K562 (cell line): ENCODE data around the gene ANKRD2. TPM values are rescaled to one million over a fixed set of nuclear protein-coding genes. Genes with fewer than 3 reads are reported as not detected.

Source experiments
- ATAC-seq: fragments of 200-7000 bp; cut with Tn5 transposase; 3 replicates; pipeline ENCODE4 v1.9.1; 2020; ENCODE audit warnings: moderate library complexity
- BruUV-seq: library from RNA; stranded (reverse); fragments of 400-500 nt; replicated peaks from 2 replicates; lab custom pipeline; 2021; lab: Mats Ljungman, UMichigan
- CTCF ChIA-PET: fragments of 300-600 bp; formaldehyde crosslinking; extraction: SDS; loops from one replicate; lab custom pipeline; 2021; ENCODE audit warnings: low intra/inter-chr PET ratio; lab: Yijun Ruan, JAX
- POLR2A ChIA-PET: fragments of 300-600, 350-650 bp; sonication (Branson Sonifier 250); formaldehyde crosslinking; extraction: SDS; loops from one replicate; lab custom pipeline; 2021; ENCODE audit warnings: antibody characterized with exemption, inconsistent platforms; lab: Yijun Ruan, JAX
- DNase-seq, 4 experiments: peaks; one replicate each; pipeline versions ENCODE4 v3.0.0 to v3.0.0-alpha.2; 2011 to 2018; ENCODE audit warnings: low spot score in 3 of 4, mixed read lengths in 3 of 4; ENCODE audit errors: extremely low read depth in 1 of 4
- FAIRE-seq: peaks from 2 replicates; lab custom pipeline; 2011; peaks lifted over from hg19 to GRCh38; lab: Jason Lieb, UNC
- H2AFZ ChIP-seq: 2 replicates; pipeline ENCODE4 v1.6.0; 2011; ENCODE audit warnings: low read depth, low read length, control low read depth, inconsistent platforms
- H3K27ac ChIP-seq: fragments of 200-600 bp; 3 replicates; pipeline ENCODE4 v1.8.0; 2011; ENCODE audit warnings: low read depth, mild to moderate bottlenecking, control low read depth, inconsistent platforms, low read length, moderate library complexity, mixed read lengths; ENCODE audit errors: extremely low read depth
- H3K27me3 ChIP-seq, 2 experiments: fragments of 300-600 bp in 1 of 2; 2 replicates in 1 of 2; 3 replicates in 1 of 2; pipeline versions ENCODE4 v1.6.0 to v1.8.0; 2011; ENCODE audit warnings: inconsistent platforms in 2 of 2, low read length in 2 of 2, mild to moderate bottlenecking in 1 of 2, mixed read lengths in 1 of 2, moderate library complexity in 1 of 2; ENCODE audit not compliant: control insufficient read depth in 2 of 2, insufficient read depth in 2 of 2
- H3K36me3 ChIP-seq: fragments of 300-600 bp; 3 replicates; pipeline ENCODE4 v1.8.0; 2011; ENCODE audit warnings: mild to moderate bottlenecking, low read length, inconsistent platforms; ENCODE audit not compliant: control insufficient read depth, insufficient read depth
- H3K4me1 ChIP-seq, 2 experiments: fragments of 200-600 bp in 1 of 2; replicated peaks in 1 of 2; 2 replicates in 1 of 2; 3 replicates in 1 of 2; pipeline versions ENCODE4 v1.5.1 to v1.8.0; 2011; ENCODE audit warnings: inconsistent platforms in 2 of 2, low read length in 2 of 2, mild to moderate bottlenecking in 1 of 2, mixed read lengths in 1 of 2, moderate library complexity in 1 of 2; ENCODE audit not compliant: control insufficient read depth in 2 of 2, insufficient read depth in 2 of 2
- H3K4me2 ChIP-seq: 2 replicates; pipeline ENCODE4 v1.6.1; 2011; ENCODE audit warnings: low read length, control low read depth, inconsistent platforms, mixed read lengths; ENCODE audit not compliant: insufficient read depth
- H3K4me3 ChIP-seq: fragments of 200-600 bp; sonication (generic), shearing (Covaris generic); 2 replicates; pipeline ENCODE4 v1.5.1; 2016; ENCODE audit warnings: control low read depth, inconsistent platforms
- H3K79me2 ChIP-seq: fragments of 200-600 bp; 3 replicates; pipeline ENCODE4 v1.8.0; 2011; ENCODE audit warnings: low read length, inconsistent platforms; ENCODE audit not compliant: control insufficient read depth, insufficient read depth
- H3K9ac ChIP-seq, 2 experiments: 2 replicates each; pipeline versions ENCODE4 v1.6.0 to v1.6.1; 2011; ENCODE audit warnings: low read depth in 2 of 2, low read length in 2 of 2, control low read depth in 1 of 2, inconsistent platforms in 1 of 2, mild to moderate bottlenecking in 1 of 2, mixed read lengths in 1 of 2; ENCODE audit not compliant: insufficient read depth in 1 of 2
- H3K9me1 ChIP-seq: one replicate; pipeline ENCODE4 v1.6.0; 2011; ENCODE audit warnings: inconsistent platforms, mild to moderate bottlenecking, low read length, moderate library complexity; ENCODE audit not compliant: control insufficient read depth, insufficient read depth
- H3K9me3 ChIP-seq: replicated peaks from 2 replicates; pipeline ENCODE4 v1.5.1; 2011; ENCODE audit warnings: low read depth, low read length, inconsistent platforms; ENCODE audit not compliant: control insufficient read depth, insufficient read depth
- H4K20me1 ChIP-seq: replicated peaks from 2 replicates; pipeline ENCODE4 v1.6.1; 2011; ENCODE audit warnings: low read length, inconsistent platforms, mixed read lengths; ENCODE audit not compliant: control insufficient read depth, insufficient read depth
- CREB1 ChIP-seq, 2 experiments: sonication (generic) in 1 of 2; formaldehyde crosslinking in 1 of 2; IDR thresholded peaks; 2 replicates each; pipeline versions ENCODE4 v1.6.1 to v1.8.0; 2012 to 2022; ENCODE audit warnings: inconsistent platforms in 1 of 2, mild to moderate bottlenecking in 1 of 2, missing genetic modification reagents in 1 of 2, moderate library complexity in 1 of 2
- CTBP1 ChIP-seq: fragments of 450-650 bp; IDR thresholded peaks from 2 replicates; pipeline ENCODE4 v1.6.1; 2016; ENCODE audit warnings: borderline replicate concordance
- ELF2 ChIP-seq: fragments of 250-450 bp; sonication (Bioruptor Pico); IDR thresholded peaks from 2 replicates; pipeline ENCODE4 v1.5.0; 2021; ENCODE audit warnings: mild to moderate bottlenecking
- FIP1L1 ChIP-seq: fragments of 200-400 bp; formaldehyde crosslinking; IDR thresholded peaks from 2 replicates; pipeline ENCODE4 v1.6.1; 2018; ENCODE audit warnings: mild to moderate bottlenecking, low read depth, low read length; ENCODE audit not compliant: poor library complexity, severe bottlenecking
- HDAC1 ChIP-seq, 2 experiments: fragments of 450-650 bp; IDR thresholded peaks; 2 replicates each; pipeline ENCODE4 v1.6.1; 2016 to 2017; ENCODE audit warnings: inconsistent platforms in 1 of 2, mild to moderate bottlenecking in 1 of 2, moderate library complexity in 1 of 2
- PHF8 ChIP-seq: fragments of 200-600 bp; sonication (generic); IDR thresholded peaks from 2 replicates; pipeline ENCODE4 v1.6.1; 2012; ENCODE audit warnings: mixed run types, mild to moderate bottlenecking, inconsistent platforms, low read length, moderate library complexity, borderline replicate concordance
- RBBP5 ChIP-seq: fragments of 200-600 bp; sonication (generic); IDR thresholded peaks from 2 replicates; pipeline ENCODE4 v1.6.1; 2012; ENCODE audit warnings: borderline replicate concordance, mild to moderate bottlenecking, low read length, control low read depth, inconsistent platforms; ENCODE audit not compliant: insufficient read depth, poor library complexity, severe bottlenecking
- SOX6 ChIP-seq: fragments of 450-650 bp; IDR thresholded peaks from 2 replicates; pipeline ENCODE4 v1.6.1; 2014; ENCODE audit warnings: mild to moderate bottlenecking
- TEAD2 ChIP-seq: fragments of 450-650 bp; IDR thresholded peaks from 2 replicates; pipeline ENCODE4 v1.6.1; 2016; ENCODE audit warnings: missing genetic modification characterization, control low read depth, missing compliant biosample characterization
- TFAM ChIP-seq: fragments of 250-450 bp; sonication (Bioruptor Pico); conservative IDR thresholded peaks from 2 replicates; pipeline ENCODE4 v1.5.0; 2021; ENCODE audit warnings: mild to moderate bottlenecking, moderate library complexity
- ZNF445 ChIP-seq: fragments of 250-450 bp; sonication (Bioruptor Pico); IDR thresholded peaks from 2 replicates; pipeline ENCODE4 v1.4.0; 2020; ENCODE audit warnings: low read depth, mild to moderate bottlenecking, moderate library complexity
- WGBS: fragments of 100-300 bp; shearing (Covaris generic); methylation state at CpG from one replicate; pipeline ENCODE4 v1.1.6; 2016; ENCODE audit warnings: low coverage, mixed read lengths; ENCODE audit not compliant: insufficient coverage; ENCODE audit errors: missing lambda C conversion rate; 5-methylcytosine and 5-hydroxymethylcytosine counted together
- in situ Hi-C: fragments of 300-500 bp; cut with MboI; formaldehyde crosslinking; loops from 4 replicates; pipeline ENCODE4 v1.15.0; 2018; ENCODE audit warnings: inconsistent platforms, mixed read lengths
- intact Hi-C: fragments of 100-400 bp; cut with micrococcal nuclease; formaldehyde crosslinking; loops from 2 replicates; pipeline ENCODE4 v1.14.2; 2022
- polyA plus RNA-seq, 8 experiments: library from polyadenylated mRNA; depleted of rRNA in 4 of 8; stranded (reverse) in 5 of 8; unstranded in 3 of 8; fragments of >200 nt; fragmentation: Nextera tagmentation in 2 of 8; fragmentation: Illumina TruSeq in 1 of 8; extraction: Ambion mirVana in 2 of 8; extraction: Trizol in 1 of 8; gene quantifications; 2 replicates each; pipeline versions ENCODE4 v1.2.1 to v1.2.3, GENCODE V29; 2011 to 2014; ENCODE audit warnings: inconsistent platforms in 1 of 8, missing spikeins in 1 of 8
- total RNA-seq, 7 experiments: library from RNA; depleted of rRNA in 6 of 7; stranded (reverse); fragments of >200 nt in 6 of 7; fragmentation: Illumina TruSeq in 2 of 7; extraction: Trizol in 2 of 7; gene quantifications; 2 replicates each; pipeline versions ENCODE4 v1.2.1 to v1.2.3, GENCODE V29; 2011 to 2021; ENCODE audit warnings: low replicate concordance in 1 of 7
- TF ChIP-seq, protein P1 (sequence below), 2 experiments: fragments of 450-650 bp in 1 of 2; sonication (generic) in 1 of 2; formaldehyde crosslinking in 1 of 2; IDR thresholded peaks in 1 of 2; conservative IDR thresholded peaks in 1 of 2; 2 replicates each; pipeline versions ENCODE4 v1.6.1 to v1.8.1; 2016 to 2023; ENCODE audit warnings: mild to moderate bottlenecking in 2 of 2, moderate library complexity in 2 of 2, inconsistent platforms in 1 of 2, missing genetic modification reagents in 1 of 2
- TF ChIP-seq, protein P2 (sequence below): IDR thresholded peaks from 2 replicates; pipeline ENCODE4 v1.6.1; 2016; ENCODE audit warnings: missing genetic modification characterization, missing compliant biosample characterization
- TF ChIP-seq, protein P3 (sequence below): fragments of 450-650 bp; IDR thresholded peaks from 2 replicates; pipeline ENCODE4 v1.7.0; 2016; ENCODE audit warnings: borderline replicate concordance
- TF ChIP-seq, protein P4 (sequence below): IDR thresholded peaks from 3 replicates; pipeline ENCODE4 v1.6.1; 2011; ENCODE audit warnings: borderline replicate concordance, mild to moderate bottlenecking; ENCODE audit not compliant: insufficient read length, insufficient read depth

ANKRD2 gene
- total and polyA plus RNA-seq, 9 of the 15 experiments (the other 6 are each of a cell fraction or from before 2014, with no cell fraction given) = not detected

DNA sequence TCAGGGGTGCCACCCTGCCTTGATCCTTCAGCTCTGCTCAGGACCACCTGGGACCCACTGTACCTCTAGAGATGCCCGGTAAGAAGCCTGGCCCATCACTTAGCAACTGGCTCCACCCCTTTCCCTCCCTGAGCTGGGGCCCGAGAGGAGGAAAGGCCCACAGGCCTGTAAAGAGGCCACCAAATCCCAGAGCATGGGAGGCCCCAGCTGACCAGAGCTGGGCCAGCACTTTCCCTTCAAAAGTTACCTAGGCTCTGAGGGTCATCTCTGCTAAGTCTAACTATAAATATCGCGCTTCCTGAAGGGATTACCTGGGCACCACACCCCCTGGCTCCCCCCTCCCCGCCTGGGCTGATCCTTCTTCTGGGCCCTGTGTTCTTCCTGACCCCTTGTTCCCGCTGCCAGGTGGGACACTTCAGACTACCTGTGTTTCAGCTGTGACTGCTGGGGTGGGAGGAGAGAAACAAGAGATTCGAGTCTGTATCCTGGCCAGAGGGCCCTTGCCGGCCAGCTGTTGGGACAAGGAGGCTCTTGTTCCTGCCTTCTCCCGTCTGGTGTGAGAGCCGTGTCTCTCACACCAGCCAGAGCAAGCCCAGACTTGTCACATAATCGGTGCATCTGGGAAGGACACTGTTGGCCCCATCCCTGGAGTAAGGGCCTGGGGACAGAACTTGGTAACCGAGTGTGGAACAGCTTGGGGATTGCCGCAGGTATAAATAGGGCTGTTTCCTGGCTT, 22.8 kb upstream of the ANKRD2 start:
- no peaks in the 10 kb centered on the region for H3K9me3 ChIP-seq
- in situ Hi-C loops = no loop called here
- no peak overlapping the region for H2AFZ ChIP-seq
- H3K27ac ChIP-seq = no peak overlapping the region
- no peaks in the 10 kb centered on the region for H3K27me3 ChIP-seq
- H3K36me3 ChIP-seq = no peaks in the 10 kb centered on the region
- no peak for DNase-seq
- ChIA-PET POLR2A (interaction anchor here (0.7 to 0.8 kb wide), 3 partner anchors 20 to 135 kb away, joined by 3 read pairs; no protein-coding TSS in a partner anchor), CTCF (no interaction called here)
- intact Hi-C loops = loop anchor here (5.0 kb wide), 2 partner anchors 87 to 142 kb away; no protein-coding TSS in a partner anchor
- H3K9me1 ChIP-seq = no peaks in the 10 kb centered on the region
- no peaks in the 10 kb centered on the region for H4K20me1 ChIP-seq
- H3K9ac ChIP-seq = no peak overlapping the region
- H3K4me3 ChIP-seq = no peak overlapping the region
- no peak for FAIRE-seq
- no peaks in the 10 kb centered on the region for H3K79me2 ChIP-seq
- 29% methylated on average over 13 of the region's 13 CpGs for WGBS
- ATAC-seq = no peak
- no peaks in the 10 kb centered on the region; a peak in 2 of 5 replicates for H3K4me1 ChIP-seq
- no TSS peak for BruUV-seq
- no peak overlapping the region for H3K4me2 ChIP-seq
- TF ChIP-seq CREB1 (IDR thresholded peaks at IDR 0.05) = no peak
- no peak for TF ChIP-seq CREB1 (CRISPR knock-in tag; IDR thresholded peaks at IDR 0.05)
- TF ChIP-seq, protein P1, sequence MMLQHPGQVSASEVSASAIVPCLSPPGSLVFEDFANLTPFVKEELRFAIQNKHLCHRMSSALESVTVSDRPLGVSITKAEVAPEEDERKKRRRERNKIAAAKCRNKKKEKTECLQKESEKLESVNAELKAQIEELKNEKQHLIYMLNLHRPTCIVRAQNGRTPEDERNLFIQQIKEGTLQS (IDR thresholded peaks at IDR 0.05) = no peak
- TF ChIP-seq, protein P1 (CRISPR knock-in tag; conservative IDR thresholded peaks at IDR 0.05) = no peak
- TF ChIP-seq CTBP1 = no peak
- no peak for TF ChIP-seq TEAD2 (tag)
- TF ChIP-seq, protein P2, sequence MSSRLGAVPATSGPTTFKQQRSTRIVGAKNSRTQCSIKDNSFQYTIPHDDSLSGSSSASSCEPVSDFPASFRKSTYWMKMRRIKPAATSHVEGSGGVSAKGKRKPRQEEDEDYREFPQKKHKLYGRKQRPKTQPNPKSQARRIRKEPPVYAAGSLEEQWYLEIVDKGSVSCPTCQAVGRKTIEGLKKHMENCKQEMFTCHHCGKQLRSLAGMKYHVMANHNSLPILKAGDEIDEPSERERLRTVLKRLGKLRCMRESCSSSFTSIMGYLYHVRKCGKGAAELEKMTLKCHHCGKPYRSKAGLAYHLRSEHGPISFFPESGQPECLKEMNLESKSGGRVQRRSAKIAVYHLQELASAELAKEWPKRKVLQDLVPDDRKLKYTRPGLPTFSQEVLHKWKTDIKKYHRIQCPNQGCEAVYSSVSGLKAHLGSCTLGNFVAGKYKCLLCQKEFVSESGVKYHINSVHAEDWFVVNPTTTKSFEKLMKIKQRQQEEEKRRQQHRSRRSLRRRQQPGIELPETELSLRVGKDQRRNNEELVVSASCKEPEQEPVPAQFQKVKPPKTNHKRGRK (tag) = no peak
- no peak for TF ChIP-seq HDAC1 (IDR thresholded peaks at IDR 0.05)
- TF ChIP-seq SOX6 = no peak
- TF ChIP-seq ZNF445 (CRISPR knock-in tag) = no peak
- no peak for TF ChIP-seq TFAM
- no peak for TF ChIP-seq FIP1L1
- TF ChIP-seq, protein P3, sequence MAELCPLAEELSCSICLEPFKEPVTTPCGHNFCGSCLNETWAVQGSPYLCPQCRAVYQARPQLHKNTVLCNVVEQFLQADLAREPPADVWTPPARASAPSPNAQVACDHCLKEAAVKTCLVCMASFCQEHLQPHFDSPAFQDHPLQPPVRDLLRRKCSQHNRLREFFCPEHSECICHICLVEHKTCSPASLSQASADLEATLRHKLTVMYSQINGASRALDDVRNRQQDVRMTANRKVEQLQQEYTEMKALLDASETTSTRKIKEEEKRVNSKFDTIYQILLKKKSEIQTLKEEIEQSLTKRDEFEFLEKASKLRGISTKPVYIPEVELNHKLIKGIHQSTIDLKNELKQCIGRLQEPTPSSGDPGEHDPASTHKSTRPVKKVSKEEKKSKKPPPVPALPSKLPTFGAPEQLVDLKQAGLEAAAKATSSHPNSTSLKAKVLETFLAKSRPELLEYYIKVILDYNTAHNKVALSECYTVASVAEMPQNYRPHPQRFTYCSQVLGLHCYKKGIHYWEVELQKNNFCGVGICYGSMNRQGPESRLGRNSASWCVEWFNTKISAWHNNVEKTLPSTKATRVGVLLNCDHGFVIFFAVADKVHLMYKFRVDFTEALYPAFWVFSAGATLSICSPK = no peak
- TF ChIP-seq ELF2 (CRISPR knock-in tag) = no peak
- TF ChIP-seq RBBP5 = no peak
- TF ChIP-seq, protein P4, sequence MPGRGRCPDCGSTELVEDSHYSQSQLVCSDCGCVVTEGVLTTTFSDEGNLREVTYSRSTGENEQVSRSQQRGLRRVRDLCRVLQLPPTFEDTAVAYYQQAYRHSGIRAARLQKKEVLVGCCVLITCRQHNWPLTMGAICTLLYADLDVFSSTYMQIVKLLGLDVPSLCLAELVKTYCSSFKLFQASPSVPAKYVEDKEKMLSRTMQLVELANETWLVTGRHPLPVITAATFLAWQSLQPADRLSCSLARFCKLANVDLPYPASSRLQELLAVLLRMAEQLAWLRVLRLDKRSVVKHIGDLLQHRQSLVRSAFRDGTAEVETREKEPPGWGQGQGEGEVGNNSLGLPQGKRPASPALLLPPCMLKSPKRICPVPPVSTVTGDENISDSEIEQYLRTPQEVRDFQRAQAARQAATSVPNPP = no peak
- no peak for TF ChIP-seq PHF8
